Keratinocyte (primary cell): ENCODE results near the gene MCEE. TPM values are rescaled to one million over a fixed set of nuclear protein-coding genes. Genes with fewer than 3 reads are reported as not detected.

Source experiments
- DNase-seq: peaks from one replicate; pipeline ENCODE4 v3.0.0-alpha.2; 2011; ENCODE audit warnings: low read depth, missing footprints, low spot score
- FAIRE-seq: peaks from 2 replicates; lab custom pipeline; 2011; peaks lifted over from hg19 to GRCh38; lab: Jason Lieb, UNC
- H2AFZ ChIP-seq: 2 replicates; pipeline ENCODE4 v1.6.0; 2012; ENCODE audit warnings: low read length, control low read depth, inconsistent platforms; ENCODE audit not compliant: control insufficient read depth
- H3K27ac ChIP-seq: 2 replicates; pipeline ENCODE4 v1.5.1; 2011; ENCODE audit warnings: low read length; ENCODE audit not compliant: control insufficient read depth, insufficient read depth
- H3K27me3 ChIP-seq: 3 replicates; pipeline ENCODE4 v1.6.0; 2011; ENCODE audit warnings: low read length; ENCODE audit not compliant: control insufficient read depth, insufficient read depth; ENCODE audit errors: extremely low read depth
- H3K36me3 ChIP-seq, 2 experiments: 2 replicates in 1 of 2; 3 replicates in 1 of 2; pipeline ENCODE4 v1.5.1; 2011; ENCODE audit warnings: low read length in 2 of 2, mild to moderate bottlenecking in 1 of 2; ENCODE audit not compliant: control insufficient read depth in 2 of 2, insufficient read depth in 2 of 2; ENCODE audit errors: extremely low read depth in 1 of 2
- H3K4me1 ChIP-seq: 3 replicates; pipeline ENCODE4 v1.5.1; 2011; ENCODE audit warnings: low read length; ENCODE audit not compliant: control insufficient read depth, insufficient read depth; ENCODE audit errors: extremely low read depth
- H3K4me2 ChIP-seq: 3 replicates; pipeline ENCODE4 v1.6.0; 2011; ENCODE audit warnings: low read depth, low read length; ENCODE audit not compliant: control insufficient read depth, insufficient read depth; ENCODE audit errors: extremely low read depth
- H3K4me3 ChIP-seq, 3 experiments: fragments of 200-600 bp in 1 of 3; sonication (generic) in 1 of 3; 2 replicates in 2 of 3; 3 replicates in 1 of 3; pipeline ENCODE4 v1.5.1; 2011 to 2016; ENCODE audit warnings: low read length in 3 of 3, mild to moderate bottlenecking in 3 of 3, control low read depth in 2 of 3, inconsistent platforms in 1 of 3, low read depth in 1 of 3, mixed read lengths in 1 of 3, mixed run types in 1 of 3, moderate library complexity in 1 of 3; ENCODE audit not compliant: control insufficient read depth in 2 of 3, insufficient read depth in 2 of 3; ENCODE audit errors: extremely low read depth in 1 of 3
- H3K79me2 ChIP-seq: 2 replicates; pipeline ENCODE4 v1.6.0; 2012; ENCODE audit warnings: low read length; ENCODE audit not compliant: control insufficient read depth, insufficient read depth
- H3K9ac ChIP-seq: 3 replicates; pipeline ENCODE4 v1.6.0; 2011; ENCODE audit warnings: low read length; ENCODE audit not compliant: control insufficient read depth, insufficient read depth; ENCODE audit errors: extremely low read depth
- H3K9me1 ChIP-seq: 3 replicates; pipeline ENCODE4 v1.6.0; 2011; ENCODE audit warnings: low read length; ENCODE audit not compliant: control insufficient read depth, insufficient read depth; ENCODE audit errors: extremely low read depth
- H3K9me3 ChIP-seq: 2 replicates; pipeline ENCODE4 v1.5.1; 2012; ENCODE audit warnings: low read depth, low read length; ENCODE audit not compliant: control insufficient read depth
- H4K20me1 ChIP-seq: 3 replicates; pipeline ENCODE4 v1.6.0; 2011; ENCODE audit warnings: low read length; ENCODE audit not compliant: control insufficient read depth, insufficient read depth; ENCODE audit errors: extremely low read depth
- CTCF ChIP-seq, 3 experiments: IDR thresholded peaks in 1 of 3; conservative IDR thresholded peaks in 1 of 3; optimal IDR thresholded peaks in 1 of 3; 2 replicates in 2 of 3; 3 replicates in 1 of 3; pipeline versions ENCODE3 to v1.5.1; 2011; ENCODE audit warnings: low read length in 3 of 3, mild to moderate bottlenecking in 3 of 3, moderate library complexity in 2 of 3, control low read depth in 1 of 3, inconsistent platforms in 1 of 3; ENCODE audit not compliant: insufficient read depth in 2 of 3; ENCODE audit errors: extremely low read depth in 1 of 3
- EZH2 ChIP-seq: IDR thresholded peaks from one replicate; pipeline ENCODE4 v1.6.1; 2012; ENCODE audit warnings: inconsistent platforms, mild to moderate bottlenecking, low read length, moderate library complexity
- dilution Hi-C: fragments of 300-500 bp; cut with MboI; formaldehyde crosslinking; loops from one replicate; pipeline ENCODE4 v1.7.0; 2020; ENCODE audit warnings: low sequenced_read_pairs; ENCODE audit not compliant: extremely low pct_ligation_motif_present
- polyA plus RNA-seq, 5 experiments: library from polyadenylated mRNA; depleted of rRNA in 3 of 5; stranded (reverse) in 3 of 5; stranded (forward) in 1 of 5; unstranded in 1 of 5; fragments of >200 nt; gene quantifications; 1 replicate in 1 of 5; 2 replicates in 3 of 5; 3 replicates in 1 of 5; pipeline versions ENCODE4 v1.2.1 to v1.2.3, GENCODE V29; 2011 to 2012; ENCODE audit warnings: missing spikeins in 2 of 5, low read depth in 1 of 5, low replicate concordance in 1 of 5

The MCEE gene
- polyA plus RNA-seq, 1 donor (not counting 4 experiments of a cell fraction or from before 2014, with no cell fraction given), result 7.4 TPM

GRCh38 chr2:71174207-71174606 lies 44.2 kb upstream of the MCEE start:
- Histone ChIP-seq H3K79me2 (no peaks in the 10 kb centered on the region), H2AFZ (no peak overlapping the region), H4K20me1 (no peaks in the 10 kb centered on the region), H3K27ac (no peak overlapping the region), H3K4me2 (no peak overlapping the region), H3K9ac (no peak overlapping the region), H3K9me3 (no peaks in the 10 kb centered on the region), H3K27me3 (peaks cover 8% of the 10 kb centered on the region), H3K4me1 (no peaks in the 10 kb centered on the region), H3K9me1 (no peaks in the 10 kb centered on the region), H3K36me3 (no peaks in the 10 kb centered on the region), H3K4me3 (no peak overlapping the region)
- dilution Hi-C loops, result no loop called here
- TF ChIP-seq EZH2 (no peak), CTCF (optimal IDR thresholded peaks at IDR 0.05 in 1 of 3, IDR thresholded peaks at IDR 0.05 in 1 of 3, conservative IDR thresholded peaks at IDR 0.05 in 1 of 3; ENCODE audit: extremely low read depth in 1 of 3, insufficient read depth in 2 of 3, low read length in 3 of 3) (no peak)
- no peak for DNase-seq
- no peak for FAIRE-seq

- Histone ChIP-seq H3K36me3 (no peaks in the 10 kb centered on the region), H3K4me2 (no peak overlapping the region), H3K27me3 (peaks cover 8% of the 10 kb centered on the region), H3K9me1 (no peaks in the 10 kb centered on the region), H3K4me1 (no peaks in the 10 kb centered on the region), H3K9ac (no peak overlapping the region), H3K27ac (no peak overlapping the region), H3K79me2 (no peaks in the 10 kb centered on the region), H3K4me3 (no peak overlapping the region), H2AFZ (no peak overlapping the region), H3K9me3 (no peaks in the 10 kb centered on the region), H4K20me1 (no peaks in the 10 kb centered on the region)
- no peak for TF ChIP-seq EZH2
- TF ChIP-seq CTCF (optimal IDR thresholded peaks at IDR 0.05 in 1 of 3, IDR thresholded peaks at IDR 0.05 in 1 of 3, conservative IDR thresholded peaks at IDR 0.05 in 1 of 3; ENCODE audit: extremely low read depth in 1 of 3, insufficient read depth in 2 of 3, low read length in 3 of 3), result no peak
- DNase-seq, result no peak
- no peak for FAIRE-seq
- dilution Hi-C loops, result no loop called here
Measured at GRCh38 chr2:71173096-71173495, 43.1 kb upstream of the MCEE start.
